ENCODE results near the gene HTRA3.

HTRA3 gene

GRCh38 chr4:8250637-8251036, 18.9 kb upstream of the HTRA3 start:
- no peak for DNase-seq (ENCODE audit: low read depth in 1 of 2, low spot score in 1 of 2)
- H3K4me3 ChIP-seq (replicated peaks; ENCODE audit: insufficient read depth, low read length), result no peak overlapping the region
- no peak overlapping the region for H3K27ac ChIP-seq (replicated peaks)
- TF ChIP-seq, protein P1, sequence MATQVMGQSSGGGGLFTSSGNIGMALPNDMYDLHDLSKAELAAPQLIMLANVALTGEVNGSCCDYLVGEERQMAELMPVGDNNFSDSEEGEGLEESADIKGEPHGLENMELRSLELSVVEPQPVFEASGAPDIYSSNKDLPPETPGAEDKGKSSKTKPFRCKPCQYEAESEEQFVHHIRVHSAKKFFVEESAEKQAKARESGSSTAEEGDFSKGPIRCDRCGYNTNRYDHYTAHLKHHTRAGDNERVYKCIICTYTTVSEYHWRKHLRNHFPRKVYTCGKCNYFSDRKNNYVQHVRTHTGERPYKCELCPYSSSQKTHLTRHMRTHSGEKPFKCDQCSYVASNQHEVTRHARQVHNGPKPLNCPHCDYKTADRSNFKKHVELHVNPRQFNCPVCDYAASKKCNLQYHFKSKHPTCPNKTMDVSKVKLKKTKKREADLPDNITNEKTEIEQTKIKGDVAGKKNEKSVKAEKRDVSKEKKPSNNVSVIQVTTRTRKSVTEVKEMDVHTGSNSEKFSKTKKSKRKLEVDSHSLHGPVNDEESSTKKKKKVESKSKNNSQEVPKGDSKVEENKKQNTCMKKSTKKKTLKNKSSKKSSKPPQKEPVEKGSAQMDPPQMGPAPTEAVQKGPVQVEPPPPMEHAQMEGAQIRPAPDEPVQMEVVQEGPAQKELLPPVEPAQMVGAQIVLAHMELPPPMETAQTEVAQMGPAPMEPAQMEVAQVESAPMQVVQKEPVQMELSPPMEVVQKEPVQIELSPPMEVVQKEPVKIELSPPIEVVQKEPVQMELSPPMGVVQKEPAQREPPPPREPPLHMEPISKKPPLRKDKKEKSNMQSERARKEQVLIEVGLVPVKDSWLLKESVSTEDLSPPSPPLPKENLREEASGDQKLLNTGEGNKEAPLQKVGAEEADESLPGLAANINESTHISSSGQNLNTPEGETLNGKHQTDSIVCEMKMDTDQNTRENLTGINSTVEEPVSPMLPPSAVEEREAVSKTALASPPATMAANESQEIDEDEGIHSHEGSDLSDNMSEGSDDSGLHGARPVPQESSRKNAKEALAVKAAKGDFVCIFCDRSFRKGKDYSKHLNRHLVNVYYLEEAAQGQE (IDR thresholded peaks at IDR 0.05; ENCODE audit: insufficient replicate concordance, low read depth), result no peak
- TF ChIP-seq SPI1 (IDR thresholded peaks at IDR 0.05; ENCODE audit: borderline replicate concordance, low read depth), result no peak
- TF ChIP-seq CTCF (IDR thresholded peaks at IDR 0.05; ENCODE audit: insufficient read depth, low read length), result no peak
- no peak for TF ChIP-seq GABPA (IDR thresholded peaks at IDR 0.05; ENCODE audit: low read depth)
- no peak for TF ChIP-seq POLR2AphosphoS5 (IDR thresholded peaks at IDR 0.05; ENCODE audit: low read depth)
- no peaks in the 10 kb centered on the region for H3K27me3 ChIP-seq (ENCODE audit: insufficient read depth, poor library complexity, severe bottlenecking)

- TF ChIP-seq GABPA (IDR thresholded peaks at IDR 0.05; ENCODE audit: low read depth), result no peak
- TF ChIP-seq CTCF (IDR thresholded peaks at IDR 0.05; ENCODE audit: insufficient read depth, low read length), result no peak
- no peak for TF ChIP-seq SPI1 (IDR thresholded peaks at IDR 0.05; ENCODE audit: borderline replicate concordance, low read depth)
- TF ChIP-seq, protein P1 (IDR thresholded peaks at IDR 0.05; ENCODE audit: insufficient replicate concordance, low read depth), result no peak
- TF ChIP-seq POLR2AphosphoS5 (IDR thresholded peaks at IDR 0.05; ENCODE audit: low read depth), result no peak
- Histone ChIP-seq H3K4me3 (replicated peaks; ENCODE audit: insufficient read depth, low read length) (no peak overlapping the region), H3K27me3 (ENCODE audit: insufficient read depth, poor library complexity, severe bottlenecking) (no peaks in the 10 kb centered on the region), H3K27ac (replicated peaks) (no peak overlapping the region)
- no peak for DNase-seq (ENCODE audit: low read depth in 1 of 2, low spot score in 1 of 2)
Measured at GRCh38 chr4:8251110-8251883, 18.3 kb upstream of the HTRA3 start.

GRCh38 chr4:8252301-8253173, 17.0 kb upstream of the HTRA3 start:
- TF ChIP-seq POLR2AphosphoS5 (IDR thresholded peaks at IDR 0.05; ENCODE audit: low read depth) (peak; percentile 43; the same call in 1 of the 2 replicates), SPI1 (IDR thresholded peaks at IDR 0.05; ENCODE audit: borderline replicate concordance, low read depth) (no peak), CTCF (IDR thresholded peaks at IDR 0.05; ENCODE audit: insufficient read depth, low read length) (no peak), GABPA (IDR thresholded peaks at IDR 0.05; ENCODE audit: low read depth) (no peak)
- TF ChIP-seq, protein P1 (IDR thresholded peaks at IDR 0.05; ENCODE audit: insufficient replicate concordance, low read depth), result no peak
- H3K4me3 ChIP-seq (replicated peaks; ENCODE audit: insufficient read depth, low read length), result no peak overlapping the region
- peak in 1 of 2 experiments; percentile 32 for DNase-seq (ENCODE audit: low read depth in 1 of 2, low spot score in 1 of 2)
- H3K27ac ChIP-seq (replicated peaks), result no peak overlapping the region
- no peaks in the 10 kb centered on the region for H3K27me3 ChIP-seq (ENCODE audit: insufficient read depth, poor library complexity, severe bottlenecking)
